K562 (cell line): Measurements from ENCODE around the gene NTRK3.

Source experiments
- BHLHE40 ChIP-seq: IDR thresholded peaks from 2 replicates; pipeline ENCODE4 v1.6.1; 2011; ENCODE audit warnings: low read length, improper control_type of control experiment
- BRCA1 ChIP-seq, 2 experiments: fragments of 450-650 bp in 1 of 2; sonication (generic) in 1 of 2; formaldehyde crosslinking in 1 of 2; IDR thresholded peaks; 2 replicates each; pipeline versions ENCODE4 v1.5.0 to v1.6.1; 2017 to 2020; ENCODE audit warnings: mild to moderate bottlenecking in 1 of 2, missing genetic modification reagents in 1 of 2
- CEBPB ChIP-seq: fragments of 450-650 bp; IDR thresholded peaks from 2 replicates; pipeline ENCODE4 v1.6.1; 2016; ENCODE audit warnings: missing genetic modification characterization, missing compliant biosample characterization
- DNMT1 ChIP-seq: fragments of 450-650 bp; IDR thresholded peaks from 2 replicates; pipeline ENCODE4 v1.6.1; 2016; ENCODE audit warnings: antibody characterized with exemption, mild to moderate bottlenecking
- HNRNPL ChIP-seq: fragments of 200-400 bp; formaldehyde crosslinking; IDR thresholded peaks from 2 replicates; pipeline ENCODE4 v1.6.1; 2017; ENCODE audit warnings: low read depth, mild to moderate bottlenecking, low read length
- JUN ChIP-seq, 2 experiments: sonication (generic) in 1 of 2; formaldehyde crosslinking in 1 of 2; IDR thresholded peaks; 2 replicates each; pipeline versions ENCODE4 v1.6.1 to v1.8.0; 2012 to 2022; ENCODE audit warnings: borderline replicate concordance in 2 of 2, mild to moderate bottlenecking in 2 of 2, improper control_type of control experiment in 1 of 2, low read depth in 1 of 2, low read length in 1 of 2, missing genetic modification reagents in 1 of 2
- JUND ChIP-seq, 2 experiments: IDR thresholded peaks; 2 replicates in 1 of 2; 3 replicates in 1 of 2; pipeline ENCODE4 v1.6.1; 2011; ENCODE audit warnings: borderline replicate concordance in 2 of 2, low read depth in 2 of 2, low read length in 2 of 2, improper control_type of control experiment in 1 of 2, missing biosample characterization in 1 of 2, missing genetic modification characterization in 1 of 2, missing genetic modification reagents in 1 of 2
- L3MBTL2 ChIP-seq: fragments of 450-650 bp; IDR thresholded peaks from 2 replicates; pipeline ENCODE4 v1.6.1; 2016; ENCODE audit warnings: mild to moderate bottlenecking, moderate library complexity
- RNF2 ChIP-seq: sonication (generic); IDR thresholded peaks from 2 replicates; pipeline ENCODE4 v1.6.1; 2016
- XRCC5 ChIP-seq: fragments of 200-400 bp; formaldehyde crosslinking; IDR thresholded peaks from 2 replicates; pipeline ENCODE4 v1.6.1; 2017; ENCODE audit warnings: low read depth, mild to moderate bottlenecking, low read length
- ZFX ChIP-seq: sonication (generic); formaldehyde crosslinking; IDR thresholded peaks from 2 replicates; pipeline ENCODE4 v1.8.0; 2022; ENCODE audit warnings: mild to moderate bottlenecking, missing genetic modification reagents, moderate library complexity

- TF ChIP-seq BRCA1 (IDR thresholded peaks at IDR 0.05) (no peak), BRCA1 (CRISPR knock-in tag; IDR thresholded peaks at IDR 0.05) (no peak), BHLHE40 (no peak), ZFX (CRISPR knock-in tag) (no peak), CEBPB (tag) (no peak), DNMT1 (no peak), XRCC5 (no peak), L3MBTL2 (no peak), JUND (IDR thresholded peaks at IDR 0.05; ENCODE audit: borderline replicate concordance, low read depth, low read length) (no peak), JUND (tag; IDR thresholded peaks at IDR 0.05; ENCODE audit: borderline replicate concordance, low read depth, low read length) (no peak), HNRNPL (no peak), JUN (IDR thresholded peaks at IDR 0.05; ENCODE audit: borderline replicate concordance, low read depth, low read length) (no peak), JUN (CRISPR knock-in tag; IDR thresholded peaks at IDR 0.05; ENCODE audit: borderline replicate concordance) (no peak), RNF2 (no peak)
Observed at GRCh38 chr15:88262064-88262463, 5.5 kb upstream of the NTRK3 start.
